HG03095 (cell line): Measurements from ENCODE around the gene KLF17.
"Not testable (repeated sequence)": the region's sequence is repeated elsewhere in the genome, so short reads cannot be mapped to it uniquely, and the experiment has no call there.

Source experiments
- ATAC-seq: cut with Tn5 transposase; IDR thresholded peaks from one replicate; pipeline ENCODE4 v1.9.1; 2021; ENCODE audit warnings: moderate library complexity; ENCODE audit not compliant: unreplicated experiment

Gene KLF17

DNA sequence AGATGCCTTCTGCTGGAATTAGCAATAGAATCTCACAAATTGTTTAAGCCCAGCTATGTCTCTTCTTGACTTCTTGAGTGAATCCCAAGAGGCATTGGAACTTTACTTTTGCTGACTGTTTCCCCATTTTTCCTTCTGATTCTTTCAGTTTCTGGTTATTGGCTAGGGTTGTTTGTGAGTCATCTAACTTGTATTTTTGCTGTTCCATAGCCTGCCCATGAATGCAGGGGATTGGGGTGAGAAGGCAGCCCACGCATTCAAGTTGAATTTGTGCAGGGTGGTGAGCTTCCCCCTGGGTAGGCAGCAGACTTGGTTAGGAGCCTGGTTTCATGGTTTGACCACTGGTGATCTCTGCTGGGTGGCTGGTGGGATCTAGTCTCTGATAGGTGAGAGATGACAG is 10.4 kb upstream of the KLF17 start:
- ATAC-seq: no peak

DNA sequence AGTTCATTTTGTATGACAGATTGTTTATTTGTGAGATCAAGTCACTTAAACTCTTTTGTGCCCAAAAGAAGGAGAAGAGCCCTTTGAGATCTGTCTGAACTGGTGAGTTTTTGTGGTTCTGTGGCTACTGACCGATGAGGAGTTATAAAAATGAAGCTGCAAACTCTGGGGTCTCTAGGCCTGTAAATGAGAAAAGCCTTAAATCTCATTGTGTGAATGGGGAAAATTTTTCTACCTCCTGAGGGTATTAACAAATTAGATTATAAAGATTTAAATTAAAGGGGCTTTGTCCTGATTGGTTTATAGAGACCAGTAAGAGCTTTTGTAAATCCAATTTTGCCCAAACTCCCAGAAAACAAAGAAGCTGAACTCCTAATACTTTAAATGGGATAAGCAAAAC is 9.7 kb upstream of the KLF17 start:
- ATAC-seq: no peak

DNA sequence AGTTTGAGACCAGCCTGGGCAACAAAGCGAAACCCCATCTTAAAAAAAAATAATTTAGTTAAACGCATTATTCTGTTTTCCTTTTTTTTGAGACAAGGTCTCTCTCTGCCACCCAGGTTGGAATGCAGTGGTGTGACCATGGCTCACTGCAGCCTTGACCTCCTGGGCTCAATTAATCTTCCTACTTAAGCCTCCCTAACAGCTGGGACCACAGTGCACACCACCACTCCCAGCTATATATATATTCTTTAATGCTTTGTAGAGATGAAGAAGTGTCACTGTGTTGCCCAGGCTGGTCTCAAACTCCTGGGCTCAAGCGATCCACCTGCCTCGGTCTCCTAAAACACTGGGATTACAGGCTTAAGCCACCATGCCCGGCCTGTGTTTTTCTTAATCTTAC is 7.7 kb upstream of the KLF17 start:
- no peak for ATAC-seq

GRCh38 chr1:44111861-44112260 is 6.8 kb upstream of the KLF17 start:
- no peak for ATAC-seq

GRCh38 chr1:44112486-44112885 is 6.1 kb upstream of the KLF17 start:
- no peak for ATAC-seq

DNA sequence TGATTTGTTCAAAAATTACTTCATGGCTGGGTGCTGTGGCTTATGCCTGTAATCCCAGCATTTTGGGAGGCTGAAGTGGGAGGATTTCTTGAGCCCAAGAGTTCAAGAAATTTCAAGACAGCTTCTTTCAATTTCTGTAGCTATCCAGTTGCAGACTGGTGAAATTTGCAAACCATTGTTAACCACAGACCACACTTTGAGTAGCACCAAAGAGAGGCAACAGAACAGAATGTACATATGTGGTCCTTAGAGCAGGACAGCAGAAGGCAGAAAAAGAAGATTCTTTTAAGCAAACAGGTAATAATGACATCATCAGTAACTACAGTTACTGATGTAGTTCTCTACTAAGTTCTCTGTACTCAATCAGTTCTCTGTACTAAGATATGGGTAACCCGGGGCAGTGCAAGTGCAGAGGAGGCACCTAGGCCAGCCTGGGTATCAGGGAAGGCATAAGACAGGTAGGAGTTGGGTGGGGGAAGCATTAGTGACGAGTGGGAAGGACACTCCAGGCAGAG is 5.5 kb upstream of the KLF17 start:
- ATAC-seq: no peak

DNA sequence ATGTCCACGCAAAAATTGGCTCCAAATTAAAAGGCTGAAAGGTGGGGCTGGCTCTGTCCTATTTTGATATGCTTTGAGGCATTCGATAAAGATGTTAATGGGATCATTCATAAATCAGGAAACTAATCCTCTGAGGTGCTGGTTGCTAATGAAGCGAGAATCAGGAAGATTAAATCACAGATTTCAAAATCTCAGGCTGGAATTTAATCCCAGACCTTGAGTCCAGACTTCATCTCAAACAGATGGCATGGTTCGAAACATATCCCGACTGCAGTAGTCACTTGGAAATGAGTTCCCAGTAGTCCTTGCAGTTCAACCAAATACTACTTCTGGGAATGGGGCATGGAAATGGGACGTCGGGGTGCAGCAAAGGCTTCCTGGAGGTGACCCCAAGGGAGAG is 4.5 kb upstream of the KLF17 start:
- ATAC-seq: no peak

DNA sequence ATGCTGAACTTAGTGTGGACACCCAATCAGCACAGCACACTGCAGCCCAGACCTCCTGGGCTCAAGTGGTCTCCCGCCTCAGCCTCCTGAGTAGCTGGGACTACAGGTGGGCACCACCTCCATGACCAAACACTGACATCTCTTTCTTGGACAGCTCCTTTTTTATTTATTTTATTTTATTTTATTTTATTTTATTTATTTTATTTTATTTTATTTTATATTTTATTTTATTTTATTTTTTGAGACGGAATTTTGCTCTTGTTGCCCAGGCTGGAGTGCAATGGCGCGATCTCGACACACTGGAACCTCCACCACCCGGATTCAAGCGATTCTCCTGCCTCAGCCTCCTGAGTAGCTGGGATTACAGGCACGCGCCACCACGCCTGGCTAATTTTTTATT is 1.3 kb upstream of the KLF17 start:
- not testable (repeated sequence) for ATAC-seq

DNA sequence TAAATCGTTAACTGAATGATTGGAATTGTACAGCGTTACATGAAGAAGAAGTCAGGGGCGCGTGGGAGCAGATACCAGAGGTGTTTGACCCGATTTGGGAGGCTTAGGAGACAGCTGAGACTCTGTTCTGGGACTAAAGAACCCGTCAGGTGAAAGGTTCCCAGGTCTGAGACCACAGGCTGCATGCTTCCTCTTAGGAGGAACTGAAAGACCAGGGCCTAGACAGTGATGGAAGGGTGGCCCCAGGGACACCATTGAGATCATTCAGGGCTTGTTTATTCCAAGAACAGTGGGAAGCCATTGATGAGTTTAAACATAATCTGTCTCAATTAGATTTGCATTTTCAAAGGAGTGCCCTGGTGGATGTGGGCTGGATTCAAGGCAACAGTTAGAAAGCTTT is 904 bp downstream of the KLF17 start:
- no peak for ATAC-seq

DNA sequence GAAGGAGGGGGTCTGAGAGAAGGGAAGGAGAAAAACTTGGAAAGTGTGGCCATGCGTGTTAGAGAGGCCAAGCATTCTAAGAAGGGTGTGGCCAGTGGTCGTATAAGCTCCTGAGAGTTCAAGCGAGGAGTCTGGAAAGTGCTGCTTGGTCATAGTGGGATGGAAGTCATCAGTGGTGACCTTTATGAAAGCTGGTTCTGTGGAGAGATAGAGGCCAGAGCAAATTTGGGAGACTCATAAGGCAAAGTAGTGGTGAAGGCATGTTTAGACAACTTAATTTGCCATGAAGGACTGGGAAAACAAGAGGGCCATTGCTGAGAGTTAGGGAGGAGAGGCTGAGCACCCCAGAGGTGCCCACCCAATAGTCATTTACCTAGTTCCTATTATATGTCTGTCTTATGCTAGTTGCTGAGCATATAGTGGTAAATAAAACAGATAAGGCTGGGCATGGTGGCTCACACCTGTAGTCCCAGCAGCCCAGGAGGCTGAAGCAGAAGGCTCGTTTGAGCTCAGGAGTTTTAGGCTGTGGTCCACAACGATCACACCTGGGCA is 1.9 kb downstream of the KLF17 start:
- no peak for ATAC-seq

- no peak for ATAC-seq
These were observed 11.2 kb downstream of the KLF17 start for GRCh38 chr1:44129616-44130500.

DNA sequence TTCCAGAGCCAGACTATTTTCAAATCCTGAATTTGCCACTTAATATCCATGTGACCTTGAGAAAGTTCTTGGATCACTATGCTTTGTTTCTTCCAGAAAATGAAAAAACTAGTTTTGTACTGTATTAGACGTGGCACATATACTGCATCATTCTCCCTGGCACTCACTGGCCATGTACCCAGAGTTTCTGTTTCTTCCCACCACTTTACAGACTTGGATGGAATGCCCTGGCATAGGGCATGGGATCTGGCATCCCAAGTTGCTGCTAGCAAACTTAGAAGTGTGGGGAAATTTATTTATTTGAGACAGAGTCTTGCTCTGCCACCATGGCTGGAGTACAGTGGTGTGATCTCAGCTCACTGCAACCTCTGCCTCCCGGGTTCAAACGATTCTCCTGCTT is 12.8 kb downstream of the KLF17 start:
- ATAC-seq: no peak

GRCh38 chr1:44134071-44134920 is 15.7 kb downstream of the KLF17 start:
- ATAC-seq: no peak

DNA sequence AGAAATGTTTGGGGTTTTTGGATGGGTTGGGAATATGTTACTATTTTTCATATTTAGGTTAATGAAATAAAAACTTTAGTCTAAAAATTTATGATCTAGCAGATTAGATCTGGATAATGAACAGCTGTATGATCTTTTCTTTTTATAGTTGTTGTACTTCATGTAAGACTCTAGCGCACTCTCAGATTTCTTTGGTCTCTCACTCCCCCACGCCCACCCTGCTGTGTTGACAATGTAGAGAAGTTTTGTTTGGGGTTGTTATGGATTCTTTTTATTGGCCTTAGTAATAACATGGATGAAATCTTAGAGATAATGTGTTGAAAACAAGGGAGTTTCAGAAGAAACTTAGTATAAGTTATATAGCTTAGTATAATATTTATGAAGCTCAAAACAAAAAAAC is 17.3 kb downstream of the KLF17 start:
- ATAC-seq: no peak

- ATAC-seq: no peak
These were observed 19.6 kb downstream of the KLF17 start for GRCh38 chr1:44138239-44138638.

DNA sequence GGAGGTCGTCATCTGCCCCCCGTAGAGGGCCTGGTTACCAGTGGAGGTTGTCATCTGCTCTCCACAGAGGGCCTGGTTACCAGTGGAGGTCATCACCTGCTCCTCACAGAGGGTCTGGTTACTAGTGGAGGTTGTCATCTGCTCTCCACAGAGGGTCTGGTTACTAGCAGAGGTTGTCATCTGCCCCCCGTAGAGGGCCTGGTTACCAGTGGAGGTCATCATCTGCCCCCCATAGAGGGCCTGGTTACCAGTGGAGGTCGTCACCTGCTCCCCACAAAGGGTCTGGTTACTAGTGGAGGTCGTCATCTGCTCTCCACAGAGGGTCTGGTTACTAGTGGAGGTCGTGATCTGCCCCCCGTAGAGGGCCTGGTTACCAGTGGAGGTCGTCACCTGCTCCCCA is 20.9 kb downstream of the KLF17 start:
- ATAC-seq: not testable (repeated sequence)

DNA sequence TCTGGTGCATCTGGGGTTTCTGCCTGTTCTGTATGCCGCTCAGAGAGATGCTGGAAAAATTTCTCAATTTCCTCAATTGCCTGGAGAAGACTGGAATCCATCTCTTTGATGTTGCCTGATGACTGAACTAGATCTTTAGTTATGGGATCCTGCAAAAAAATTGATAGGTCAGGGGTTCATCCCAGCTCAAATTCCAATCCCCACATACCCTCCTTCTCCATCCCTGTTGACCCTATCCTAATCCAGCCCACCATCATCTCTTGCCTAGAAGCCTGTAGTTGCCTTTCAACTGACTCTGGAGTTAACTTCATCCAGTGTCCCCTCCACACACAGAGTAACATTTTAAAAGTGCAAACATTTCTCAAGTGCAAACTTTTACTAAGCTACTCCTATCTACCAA is 22.9 kb downstream of the KLF17 start, which contains the start of gene KLF18:
Gene KLF18 (minus strand): TSS at position 101 of the 400 bp plus-strand sequence. CDS start 0 bp downstream, at position 101.
- ATAC-seq: no peak

DNA sequence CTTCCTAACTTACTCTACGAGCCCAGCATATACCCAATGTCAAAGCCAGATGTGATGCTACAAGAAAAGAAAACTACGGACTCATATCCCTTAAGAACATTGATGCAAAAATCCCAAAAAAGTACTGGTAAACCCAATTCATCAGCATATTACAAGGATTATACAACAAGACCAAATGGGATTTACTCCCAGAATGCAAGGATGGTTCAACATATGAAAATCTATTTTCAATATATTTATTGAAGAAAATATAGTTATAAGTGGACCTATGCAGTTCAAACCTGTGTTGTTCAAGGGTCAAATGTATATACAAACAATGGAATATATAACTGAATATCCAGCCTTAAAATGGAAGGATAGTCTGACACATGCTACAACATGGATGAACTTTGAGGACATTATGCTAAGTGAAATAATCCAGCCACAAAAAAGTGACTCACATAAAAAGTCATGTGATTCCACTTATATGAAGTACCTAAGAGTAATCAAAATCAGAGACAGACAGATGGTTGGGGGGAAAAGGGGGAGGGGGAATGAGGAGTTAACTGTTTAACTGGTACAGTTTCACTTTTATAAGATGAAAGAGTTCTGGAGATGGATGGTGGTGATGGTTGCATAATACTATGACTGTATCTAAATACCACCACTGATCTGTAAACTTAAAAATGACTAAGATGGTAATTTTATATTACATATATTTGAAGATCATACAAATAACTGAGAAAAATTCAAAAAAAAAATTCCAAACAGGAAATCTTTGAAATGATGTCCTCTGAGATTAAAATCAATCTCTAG is 26.5 kb downstream of the KLF17 start:
- ATAC-seq: no peak

DNA sequence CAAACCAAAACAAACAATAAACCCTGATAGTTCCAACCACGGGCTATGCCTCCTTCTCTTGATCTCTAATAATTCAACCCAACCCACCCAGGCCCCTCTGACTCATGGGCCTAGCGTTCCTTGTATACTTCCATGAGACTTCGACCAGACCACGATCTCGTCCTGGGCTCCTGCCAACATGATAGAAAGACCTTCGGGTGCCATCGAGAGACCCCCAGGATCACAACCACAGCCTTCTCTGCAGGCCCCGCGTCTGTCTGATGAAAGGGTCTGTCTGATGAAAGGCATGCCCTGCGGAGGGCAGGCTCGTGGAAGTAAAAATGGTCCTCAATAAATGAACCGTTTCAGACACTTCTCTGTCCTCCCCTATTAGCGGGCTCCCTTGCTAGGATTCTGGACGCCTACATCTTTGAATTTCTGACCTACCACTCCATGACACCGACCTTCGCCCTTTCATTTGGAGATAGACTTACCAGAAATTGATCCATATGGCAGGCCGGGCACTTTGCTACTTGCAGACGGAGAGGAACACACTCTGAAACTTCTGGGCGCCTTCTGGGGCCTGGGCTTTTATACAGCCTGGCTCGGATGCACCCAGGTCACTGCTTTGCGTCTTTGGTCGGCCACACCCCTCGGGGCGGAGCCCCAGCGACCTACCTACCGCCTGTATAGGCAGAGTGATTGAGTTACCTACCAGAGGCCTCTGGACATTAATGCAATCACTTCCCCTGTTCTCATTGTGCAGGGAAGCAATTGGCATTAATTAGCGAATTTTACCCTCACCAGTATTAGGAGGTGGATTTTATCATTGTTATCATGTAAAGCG is 28.1 kb downstream of the KLF17 start:
- ATAC-seq: no peak

DNA sequence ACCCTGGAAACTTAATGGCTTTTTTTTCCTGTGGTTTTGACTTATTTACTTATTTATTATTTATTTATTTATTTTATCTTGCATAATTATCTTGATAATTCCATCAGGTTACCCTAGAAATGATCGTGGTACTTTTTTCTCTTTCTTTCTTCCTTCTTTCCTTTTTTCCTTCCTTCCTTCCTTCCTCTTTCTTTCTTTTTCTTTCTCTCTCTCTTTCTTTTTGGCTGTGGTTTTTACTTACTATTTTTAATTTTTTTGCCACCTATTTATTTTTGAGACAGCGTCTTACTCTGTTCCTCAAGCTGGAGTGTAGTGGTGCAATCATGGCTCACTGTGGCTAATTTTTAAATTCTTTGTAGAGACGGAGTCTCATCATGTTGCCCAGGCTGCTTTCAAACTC is 29.0 kb downstream of the KLF17 start:
- no peak for ATAC-seq
